PC-9 (cell line): Measurements from ENCODE around the gene OSBPL3.

Experiments used
- CTCF ChIP-seq: fragments of 200-600 bp; sonication (generic); conservative IDR thresholded peaks from 2 replicates; pipeline ENCODE4 v1.6.1; 2017; ENCODE audit warnings: mixed run types, antibody characterized with exemption, mild to moderate bottlenecking, moderate library complexity
- EZH2 ChIP-seq: fragments of 200-600 bp; sonication (generic); IDR thresholded peaks from 2 replicates; pipeline ENCODE4 v1.8.0; 2017; ENCODE audit warnings: antibody characterized with exemption, low read depth

GRCh38 chr7:24795407-24795767, 184.6 kb downstream of the OSBPL3 start:
- TF ChIP-seq CTCF (no peak), EZH2 (no peak)
